GM23338 (cell line): ENCODE data around the gene TMC3. TPM values are rescaled to one million over a fixed set of nuclear protein-coding genes. Genes with fewer than 3 reads are reported as not detected.

Experiments used
- ATAC-seq: fragments of 200-7000 bp; cut with Tn5 transposase; 3 replicates; pipeline ENCODE4 v1.9.1; 2020
- DNase-seq: peaks from one replicate; pipeline ENCODE4 v3.0.0-alpha.2; 2015; ENCODE audit warnings: low spot score
- H2AFZ ChIP-seq: fragments of 200-600 bp; sonication (generic); 2 replicates; pipeline ENCODE4 v1.8.0; 2016; ENCODE audit warnings: antibody characterized with exemption, mild to moderate bottlenecking, moderate library complexity
- H3F3A ChIP-seq: fragments of 200-600 bp; sonication (generic); replicated peaks from 2 replicates; pipeline ENCODE4 v1.8.0; 2017; ENCODE audit warnings: antibody characterized with exemption, mixed run types, low read depth
- H3K27ac ChIP-seq: fragments of 200-600 bp; sonication (generic); 2 replicates; pipeline ENCODE4 v1.6.1; 2016; ENCODE audit warnings: low read depth
- H3K27me3 ChIP-seq: fragments of 200-600 bp; sonication (generic); 2 replicates; pipeline ENCODE4 v1.8.0; 2016; ENCODE audit warnings: mild to moderate bottlenecking, mixed run types, moderate library complexity; ENCODE audit not compliant: insufficient read depth
- H3K36me3 ChIP-seq: fragments of 200-600 bp; sonication (generic); 2 replicates; pipeline ENCODE4 v1.8.0; 2016; ENCODE audit warnings: mild to moderate bottlenecking; ENCODE audit not compliant: insufficient read depth
- H3K4me1 ChIP-seq: fragments of 200-600 bp; sonication (generic); 2 replicates; pipeline ENCODE4 v1.8.0; 2016; ENCODE audit warnings: mild to moderate bottlenecking, moderate library complexity; ENCODE audit not compliant: insufficient read depth
- H3K4me2 ChIP-seq: fragments of 200-600 bp; sonication (generic); 2 replicates; pipeline ENCODE4 v1.7.1; 2017; ENCODE audit warnings: mixed run types
- H3K4me3 ChIP-seq: fragments of 200-600 bp; sonication (generic); 2 replicates; pipeline ENCODE4 v1.6.1; 2016; ENCODE audit warnings: mixed run types
- H3K79me2 ChIP-seq: fragments of 200-600 bp; sonication (generic); replicated peaks from 2 replicates; pipeline ENCODE4 v1.8.0; 2017; ENCODE audit warnings: mild to moderate bottlenecking; ENCODE audit not compliant: insufficient read depth
- H3K9me2 ChIP-seq: fragments of 200-600 bp; sonication (generic); 2 replicates; pipeline ENCODE4 v1.8.0; 2017; ENCODE audit not compliant: insufficient read depth
- H4K20me1 ChIP-seq: fragments of 200-600 bp; sonication (generic); replicated peaks from 2 replicates; pipeline ENCODE4 v1.8.0; 2017; ENCODE audit warnings: mild to moderate bottlenecking; ENCODE audit not compliant: insufficient read depth
- H3K27ac Mint-ChIP-seq: 2 replicates; pipeline ENCODE4 v1.8.0; 2020; ENCODE audit warnings: inconsistent platforms, mild to moderate bottlenecking, moderate library complexity, mixed read lengths
- H3K27me3 Mint-ChIP-seq: 3 replicates; pipeline ENCODE4 v1.8.0; 2022; ENCODE audit warnings: low read depth, mild to moderate bottlenecking, moderate library complexity, mixed read lengths, inconsistent platforms; ENCODE audit not compliant: insufficient read depth, poor library complexity
- H3K36me3 Mint-ChIP-seq: 3 replicates; pipeline ENCODE4 v1.8.0; 2021; ENCODE audit warnings: low read depth, mild to moderate bottlenecking, inconsistent platforms, moderate library complexity, mixed read lengths
- H3K4me1 Mint-ChIP-seq: 3 replicates; pipeline ENCODE4 v1.8.0; 2020; ENCODE audit warnings: mild to moderate bottlenecking, inconsistent platforms, mixed read lengths
- H3K4me3 Mint-ChIP-seq: 3 replicates; pipeline ENCODE4 v1.8.0; 2021; ENCODE audit warnings: moderate library complexity, mild to moderate bottlenecking, inconsistent platforms, mixed read lengths
- H3K9me3 Mint-ChIP-seq: 3 replicates; pipeline ENCODE4 v1.8.0; 2020; ENCODE audit warnings: moderate library complexity, mild to moderate bottlenecking, inconsistent platforms, mixed read lengths
- CREB1 ChIP-seq: fragments of 250-450 bp; sonication (Bioruptor Pico); IDR thresholded peaks from 2 replicates; pipeline ENCODE4 v1.5.0; 2020; ENCODE audit warnings: low read depth, mild to moderate bottlenecking, moderate library complexity
- CTCF ChIP-seq, 2 experiments: fragments of 200-600 bp in 1 of 2; sonication (generic) in 1 of 2; conservative IDR thresholded peaks; 2 replicates each; pipeline versions ENCODE4 v1.5.1 to v1.6.1; 2016 to 2017; ENCODE audit warnings: antibody characterized with exemption in 2 of 2, low read depth in 2 of 2, mild to moderate bottlenecking in 2 of 2, moderate library complexity in 1 of 2
- ETS1 ChIP-seq: IDR thresholded peaks from 2 replicates; pipeline ENCODE4 v1.6.1; 2016; ENCODE audit warnings: antibody characterized with exemption
- EZH2 ChIP-seq: fragments of 200-600 bp; sonication (generic); IDR thresholded peaks from one replicate; pipeline ENCODE4 v1.8.0; 2017; ENCODE audit warnings: antibody characterized with exemption, mild to moderate bottlenecking, low read depth; ENCODE audit not compliant: unreplicated experiment
- EZH2phosphoT487 ChIP-seq: fragments of 200-600 bp; sonication (generic); IDR thresholded peaks from one replicate; pipeline ENCODE4 v1.8.1; 2018; ENCODE audit warnings: antibody characterized with exemption; ENCODE audit not compliant: unreplicated experiment
- JUNB ChIP-seq: IDR thresholded peaks from one replicate; pipeline ENCODE4 v1.6.1; 2016; ENCODE audit warnings: antibody characterized with exemption; ENCODE audit not compliant: unreplicated experiment
- NANOG ChIP-seq: IDR thresholded peaks from 2 replicates; pipeline ENCODE4 v1.6.1; 2016; ENCODE audit warnings: antibody characterized with exemption, borderline replicate concordance
- POLR2AphosphoS5 ChIP-seq: IDR thresholded peaks from 2 replicates; pipeline ENCODE4 v1.6.1; 2016; ENCODE audit warnings: antibody characterized with exemption, low read depth
- STAT1 ChIP-seq: IDR thresholded peaks from one replicate; pipeline ENCODE4 v1.6.1; 2016; ENCODE audit warnings: antibody characterized with exemption; ENCODE audit not compliant: unreplicated experiment
- ZNF114 ChIP-seq: fragments of 250-450 bp; sonication (Bioruptor Pico); IDR thresholded peaks from 2 replicates; pipeline ENCODE4 v1.5.0; 2020; ENCODE audit warnings: mild to moderate bottlenecking, moderate library complexity
- ZNF331 ChIP-seq: fragments of 250-450 bp; sonication (Bioruptor Pico); IDR thresholded peaks from 2 replicates; pipeline ENCODE4 v1.5.0; 2020; ENCODE audit warnings: low read depth, mild to moderate bottlenecking, moderate library complexity
- ZNF462 ChIP-seq: fragments of 250-450 bp; sonication (Bioruptor Pico); IDR thresholded peaks from 2 replicates; pipeline ENCODE4 v1.5.0; 2020; ENCODE audit warnings: mild to moderate bottlenecking, moderate library complexity
- polyA plus RNA-seq: library from polyadenylated mRNA; unstranded; fragments of >200 nt; fragmentation: Nextera tagmentation; extraction: Ambion mirVana; gene quantifications from 2 replicates; pipeline ENCODE4 v1.2.1, GENCODE V29; 2016
- total RNA-seq: library from RNA; depleted of rRNA; stranded (reverse); fragments of >200 nt; shearing (Covaris generic); gene quantifications from 2 replicates; pipeline ENCODE4 v1.2.3, GENCODE V29; 2014

TMC3 gene
- total and polyA plus RNA-seq, 2 experiments from 2014 or later, result 0.10 TPM; not detected in 1

GRCh38 chr15:81289910-81290309, 84.1 kb downstream of the TMC3 start:
- Mint-ChIP-seq H3K27me3 (peaks cover 5% of the 10 kb centered on the region), H3K27ac (no peak overlapping the region), H3K36me3 (no peaks in the 10 kb centered on the region), H3K4me3 (no peak overlapping the region), H3K9me3 (no peaks in the 10 kb centered on the region), H3K4me1 (peaks cover 14% of the 10 kb centered on the region)
- no peaks in the 10 kb centered on the region for H3K79me2 ChIP-seq
- no peaks in the 10 kb centered on the region for H3K9me2 ChIP-seq
- no peak overlapping the region for H2AFZ ChIP-seq
- no peaks in the 10 kb centered on the region for H3F3A ChIP-seq
- no peak overlapping the region for H3K4me3 ChIP-seq
- no peaks in the 10 kb centered on the region for H3K4me1 ChIP-seq
- ATAC-seq (no peak), DNase-seq (no peak)
- no peaks in the 10 kb centered on the region for H3K27me3 ChIP-seq
- H3K36me3 ChIP-seq, result no peaks in the 10 kb centered on the region
- no peak overlapping the region for H3K27ac ChIP-seq
- no peak for TF ChIP-seq JUNB
- TF ChIP-seq EZH2, result no peak
- no peak for TF ChIP-seq ZNF114
- TF ChIP-seq ZNF331 (CRISPR knock-in tag), result no peak
- no peak for TF ChIP-seq CREB1 (CRISPR knock-in tag)
- no peak for TF ChIP-seq ETS1
- TF ChIP-seq EZH2phosphoT487, result no peak
- TF ChIP-seq POLR2AphosphoS5, result no peak
- no peaks in the 10 kb centered on the region for H4K20me1 ChIP-seq
- H3K4me2 ChIP-seq, result no peak overlapping the region

GRCh38 chr15:81288616-81289015, 85.4 kb downstream of the TMC3 start:
- H3K27ac Mint-ChIP-seq, result no peak overlapping the region
- H3K4me1 ChIP-seq, result no peaks in the 10 kb centered on the region
- no peak overlapping the region for H3K4me2 ChIP-seq
- no peaks in the 10 kb centered on the region for H3F3A ChIP-seq
- H3K27ac ChIP-seq, result no peak overlapping the region
- peaks cover 5% of the 10 kb centered on the region for H3K27me3 Mint-ChIP-seq
- no peak overlapping the region for H2AFZ ChIP-seq
- no peak overlapping the region for H3K4me3 ChIP-seq
- no peaks in the 10 kb centered on the region for H3K27me3 ChIP-seq
- no peaks in the 10 kb centered on the region for H3K36me3 ChIP-seq
- H3K9me3 Mint-ChIP-seq, result no peaks in the 10 kb centered on the region
- no peak overlapping the region for H3K4me3 Mint-ChIP-seq
- H3K9me2 ChIP-seq, result no peaks in the 10 kb centered on the region
- DNase-seq, result no peak
- H3K4me1 Mint-ChIP-seq, result peaks cover under 1% of the 10 kb centered on the region; the same call in 2 of the 3 replicates
- H4K20me1 ChIP-seq, result no peaks in the 10 kb centered on the region
- no peaks in the 10 kb centered on the region for H3K79me2 ChIP-seq
- no peak for ATAC-seq
- H3K36me3 Mint-ChIP-seq, result no peaks in the 10 kb centered on the region
- TF ChIP-seq ETS1 (no peak), CREB1 (CRISPR knock-in tag) (no peak), CTCF (conservative IDR thresholded peaks at IDR 0.05; ENCODE audit: low read depth in 2 of 2) (no peak), STAT1 (no peak), ZNF114 (no peak), EZH2phosphoT487 (no peak), JUNB (no peak), ZNF462 (CRISPR knock-in tag) (no peak), POLR2AphosphoS5 (no peak), ZNF331 (CRISPR knock-in tag) (no peak), NANOG (no peak), EZH2 (no peak)
